GM20000 (cell line): ENCODE data around the gene KBTBD13.
A peak's percentile ranks its signal among the peaks of the same experiment; 100 is the strongest.
"Not testable (repeated sequence)": the region's sequence is repeated elsewhere in the genome, so short reads cannot be mapped to it uniquely, and the experiment has no call there.

Experiments
- DNase-seq: peaks from one replicate; pipeline ENCODE4 v3.0.0; 2012; ENCODE audit warnings: low spot score
- TF ChIP-seq, protein P1 (sequence below): IDR thresholded peaks from 2 replicates; pipeline ENCODE4 v1.5.1; 2012; ENCODE audit warnings: mild to moderate bottlenecking, control low read depth; ENCODE audit errors: extremely low read depth, missing control alignments

KBTBD13 gene

DNA sequence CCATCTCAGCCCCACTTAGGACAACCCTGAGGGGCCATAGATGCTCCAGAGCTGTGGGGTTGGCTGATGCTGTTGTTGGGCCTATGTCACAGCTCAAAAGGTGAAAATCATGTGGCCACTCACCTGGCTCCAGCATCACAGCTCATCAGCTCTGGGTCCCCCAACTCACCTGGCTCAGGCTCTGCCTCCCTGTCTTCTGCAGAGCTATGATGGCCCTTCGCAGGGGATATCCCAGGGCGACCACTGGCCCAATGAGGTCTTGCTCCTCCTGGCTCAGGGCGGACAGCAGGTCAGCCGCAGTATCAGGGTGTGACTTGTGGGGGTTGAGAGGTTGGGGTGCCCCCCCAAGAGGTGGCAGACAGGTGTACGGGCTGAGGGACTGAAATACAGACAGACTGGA is 22.8 kb downstream of the KBTBD13 start:
- TF ChIP-seq, protein P1, sequence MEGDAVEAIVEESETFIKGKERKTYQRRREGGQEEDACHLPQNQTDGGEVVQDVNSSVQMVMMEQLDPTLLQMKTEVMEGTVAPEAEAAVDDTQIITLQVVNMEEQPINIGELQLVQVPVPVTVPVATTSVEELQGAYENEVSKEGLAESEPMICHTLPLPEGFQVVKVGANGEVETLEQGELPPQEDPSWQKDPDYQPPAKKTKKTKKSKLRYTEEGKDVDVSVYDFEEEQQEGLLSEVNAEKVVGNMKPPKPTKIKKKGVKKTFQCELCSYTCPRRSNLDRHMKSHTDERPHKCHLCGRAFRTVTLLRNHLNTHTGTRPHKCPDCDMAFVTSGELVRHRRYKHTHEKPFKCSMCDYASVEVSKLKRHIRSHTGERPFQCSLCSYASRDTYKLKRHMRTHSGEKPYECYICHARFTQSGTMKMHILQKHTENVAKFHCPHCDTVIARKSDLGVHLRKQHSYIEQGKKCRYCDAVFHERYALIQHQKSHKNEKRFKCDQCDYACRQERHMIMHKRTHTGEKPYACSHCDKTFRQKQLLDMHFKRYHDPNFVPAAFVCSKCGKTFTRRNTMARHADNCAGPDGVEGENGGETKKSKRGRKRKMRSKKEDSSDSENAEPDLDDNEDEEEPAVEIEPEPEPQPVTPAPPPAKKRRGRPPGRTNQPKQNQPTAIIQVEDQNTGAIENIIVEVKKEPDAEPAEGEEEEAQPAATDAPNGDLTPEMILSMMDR: no peak
- no peak for DNase-seq

DNA sequence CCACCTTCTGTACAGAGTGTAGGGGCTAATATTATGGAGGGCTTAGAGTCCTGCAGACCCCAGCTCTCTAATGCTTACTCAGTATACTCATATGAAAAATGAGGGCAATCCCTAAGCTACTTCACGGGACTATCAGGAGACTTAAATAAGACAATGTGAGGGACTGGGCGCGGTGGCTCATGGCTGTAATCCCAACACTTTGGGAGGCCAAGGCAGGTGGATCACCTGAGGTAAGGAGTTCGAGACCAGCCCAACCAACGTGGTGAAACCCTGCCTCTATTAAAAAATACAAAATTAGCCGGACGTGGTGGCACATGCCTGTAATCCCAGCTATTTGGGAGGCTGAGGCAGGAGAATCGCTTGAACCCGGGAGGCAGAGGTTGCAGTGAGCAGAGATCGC is 23.3 kb downstream of the KBTBD13 start:
- DNase-seq: not testable (repeated sequence)

DNA sequence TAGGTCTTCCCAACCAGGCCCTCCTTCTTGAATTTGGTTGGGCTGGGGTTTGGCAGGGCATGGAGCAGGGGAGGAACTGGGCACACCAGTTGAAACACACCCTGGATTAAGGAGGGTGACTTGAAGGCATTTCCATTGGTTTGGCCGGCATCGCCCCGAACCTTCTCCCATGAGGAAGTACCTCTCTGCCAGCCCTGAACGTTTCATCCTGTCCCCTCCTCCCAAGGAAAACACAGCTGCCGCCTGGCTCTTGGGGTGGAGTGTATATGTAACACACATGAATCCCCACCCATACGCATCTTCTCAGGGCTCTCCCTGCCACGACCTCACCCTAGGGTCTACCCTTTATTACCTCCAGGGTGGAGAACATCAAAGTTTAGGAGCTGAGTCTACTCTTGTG is 23.9 kb downstream of the KBTBD13 start:
- no peak for DNase-seq
- TF ChIP-seq, protein P1: no peak

DNA sequence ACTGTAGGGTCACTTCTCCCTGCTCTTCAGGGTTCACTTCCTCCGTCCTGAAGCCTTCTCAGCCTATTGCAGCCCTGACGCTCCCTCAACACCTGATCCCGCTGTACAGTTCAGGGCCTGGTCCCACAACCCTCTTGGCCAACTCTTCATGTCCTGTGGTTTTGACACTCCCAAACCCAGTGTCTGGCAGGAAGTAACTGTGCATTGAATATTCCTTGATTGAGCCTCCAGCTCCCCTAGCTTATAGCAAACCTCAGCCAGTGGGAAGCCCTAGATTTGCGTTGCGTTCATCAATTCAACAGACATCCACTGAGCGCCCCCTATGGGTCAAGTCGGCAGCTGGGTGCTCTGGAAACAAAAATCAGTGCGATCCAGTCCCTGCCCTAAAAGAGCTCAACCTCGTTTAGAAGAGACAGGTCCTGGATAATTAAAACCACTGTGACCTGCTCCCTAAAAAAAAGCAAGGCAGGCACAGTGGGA is 24.9 kb downstream of the KBTBD13 start:
- TF ChIP-seq, protein P1: peak; percentile 53
- DNase-seq: peak; percentile 85

DNA sequence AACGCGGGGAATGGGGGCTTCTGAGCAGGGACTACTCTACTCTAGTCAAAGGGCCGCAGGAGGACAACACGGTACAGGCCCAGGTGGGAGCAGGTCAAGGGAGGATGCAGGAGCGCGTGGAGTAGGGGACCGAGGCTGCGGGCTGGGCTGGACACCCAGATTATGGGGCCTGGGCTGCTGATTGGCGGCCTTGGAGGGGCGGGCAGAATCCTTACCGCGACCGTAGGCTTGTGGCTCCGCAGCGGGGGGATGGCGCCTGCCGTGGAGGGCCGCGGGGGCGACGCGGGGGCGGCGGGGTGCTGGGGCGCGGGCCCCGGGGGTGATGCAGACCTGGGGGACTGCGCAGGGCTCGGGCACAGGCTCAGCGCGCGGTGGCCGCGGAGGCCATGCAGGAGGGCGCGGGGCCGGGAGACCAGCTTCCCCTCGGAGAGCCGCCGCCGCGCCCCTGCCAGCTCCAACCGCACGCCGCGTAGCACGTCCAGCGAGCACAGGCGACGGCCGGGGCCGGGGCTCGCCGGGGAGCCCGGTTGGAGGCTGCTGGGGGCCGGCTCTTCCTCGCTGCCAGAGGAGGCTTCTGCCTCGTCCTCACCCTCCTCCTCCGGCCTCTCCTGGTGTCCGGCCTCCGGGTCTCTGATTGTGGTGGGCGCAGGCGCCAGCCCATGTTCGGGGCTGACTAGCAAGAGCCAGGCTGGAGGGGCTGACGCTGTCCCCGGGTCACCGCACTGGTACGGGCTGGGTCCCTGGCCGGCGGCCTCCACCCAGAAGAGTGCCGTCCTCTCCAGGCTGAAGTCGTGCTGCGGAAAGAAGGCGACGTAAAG is 25.6 kb downstream of the KBTBD13 start:
- DNase-seq: no peak
- TF ChIP-seq, protein P1: no peak

DNA sequence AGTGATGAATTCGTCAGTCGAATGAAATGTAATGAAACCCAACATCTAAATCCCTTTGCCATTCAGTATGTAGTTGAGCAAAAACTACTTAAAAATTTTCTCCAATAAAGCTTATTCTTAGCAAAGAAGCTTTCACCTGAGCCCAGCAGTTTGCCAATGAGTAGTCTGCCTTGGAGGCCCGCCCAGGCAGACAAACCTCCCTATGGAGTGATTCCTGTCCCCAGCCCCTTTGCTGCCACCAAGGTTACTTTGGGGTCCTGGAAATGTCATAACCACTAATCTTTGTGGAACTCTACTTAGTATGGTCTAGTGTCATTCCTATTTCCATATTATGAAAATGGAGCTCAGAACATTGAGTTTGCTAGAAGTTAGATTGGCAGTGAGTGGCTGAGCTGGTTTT is 26.4 kb downstream of the KBTBD13 start:
- no peak for DNase-seq
- TF ChIP-seq, protein P1: no peak

DNA sequence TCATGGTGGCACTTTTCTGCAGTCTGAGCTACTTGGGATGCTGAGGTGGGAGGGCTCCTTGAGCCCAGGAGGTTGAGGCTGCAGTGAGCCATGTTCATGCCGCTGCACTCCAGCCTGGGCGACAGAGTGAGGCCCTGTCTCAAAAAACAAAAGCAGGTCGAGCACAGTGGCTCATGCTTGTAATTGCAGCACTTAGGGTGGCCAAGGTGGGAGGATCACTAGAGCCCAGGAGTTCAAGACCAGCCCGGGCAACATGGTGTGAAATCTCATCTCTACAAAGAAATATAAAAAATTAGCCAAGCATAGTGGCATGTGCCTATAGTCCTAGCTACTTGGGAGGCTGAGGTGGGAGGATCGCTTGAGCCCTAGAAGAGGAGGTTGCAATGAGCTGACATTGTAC is 28.5 kb downstream of the KBTBD13 start:
- TF ChIP-seq, protein P1: no peak
- no peak for DNase-seq
